Measurements from ENCODE around the gene ELL3.

DNA sequence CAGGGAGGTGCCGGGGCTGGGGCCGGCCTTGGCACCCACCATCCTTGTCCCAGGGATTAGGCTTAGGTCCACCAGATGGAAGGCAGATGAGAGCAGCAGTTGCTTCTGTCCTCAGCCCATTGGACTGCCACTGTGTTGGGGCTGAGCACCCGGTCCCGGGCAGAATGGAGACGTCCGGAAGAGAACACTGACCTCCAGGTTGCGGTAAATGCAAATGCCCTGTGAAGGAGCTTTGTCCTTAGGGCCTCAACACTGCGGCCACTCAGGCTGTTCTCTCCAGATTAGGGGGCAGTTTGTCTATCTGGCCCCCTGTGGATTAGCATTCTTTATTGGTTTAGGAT lies 23.1 kb upstream of the ELL3 start, which contains the start of gene SERINC4:
- TF ChIP-seq, protein P1, sequence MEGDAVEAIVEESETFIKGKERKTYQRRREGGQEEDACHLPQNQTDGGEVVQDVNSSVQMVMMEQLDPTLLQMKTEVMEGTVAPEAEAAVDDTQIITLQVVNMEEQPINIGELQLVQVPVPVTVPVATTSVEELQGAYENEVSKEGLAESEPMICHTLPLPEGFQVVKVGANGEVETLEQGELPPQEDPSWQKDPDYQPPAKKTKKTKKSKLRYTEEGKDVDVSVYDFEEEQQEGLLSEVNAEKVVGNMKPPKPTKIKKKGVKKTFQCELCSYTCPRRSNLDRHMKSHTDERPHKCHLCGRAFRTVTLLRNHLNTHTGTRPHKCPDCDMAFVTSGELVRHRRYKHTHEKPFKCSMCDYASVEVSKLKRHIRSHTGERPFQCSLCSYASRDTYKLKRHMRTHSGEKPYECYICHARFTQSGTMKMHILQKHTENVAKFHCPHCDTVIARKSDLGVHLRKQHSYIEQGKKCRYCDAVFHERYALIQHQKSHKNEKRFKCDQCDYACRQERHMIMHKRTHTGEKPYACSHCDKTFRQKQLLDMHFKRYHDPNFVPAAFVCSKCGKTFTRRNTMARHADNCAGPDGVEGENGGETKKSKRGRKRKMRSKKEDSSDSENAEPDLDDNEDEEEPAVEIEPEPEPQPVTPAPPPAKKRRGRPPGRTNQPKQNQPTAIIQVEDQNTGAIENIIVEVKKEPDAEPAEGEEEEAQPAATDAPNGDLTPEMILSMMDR (IDR thresholded peaks at IDR 0.05), result no peak
- TF ChIP-seq POLR2AphosphoS5 (IDR thresholded peaks at IDR 0.05), result no peak
- no peak for TF ChIP-seq POLR2A (IDR thresholded peaks at IDR 0.05)
